ENCODE data around the gene PDIA5. TPM values are rescaled to one million over a fixed set of nuclear protein-coding genes. Genes with fewer than 3 reads are reported as not detected.

Gene PDIA5
- total and polyA plus RNA-seq, 4 donors = 36.8 to 94.6 (median 63.3) TPM

- Histone ChIP-seq H3K36me3 (ENCODE audit: control insufficient read depth in 4 of 4, insufficient read depth in 3 of 4, low read depth in 1 of 4, low read length in 3 of 4) (peaks cover 5 to 26% (median 24%) of the 10 kb centered on the region in 4 donors), H3K4me1 (ENCODE audit: control insufficient read depth in 4 of 4, insufficient read depth in 4 of 4, low read length in 3 of 4) (peaks cover 0 to 10% (median 8%) of the 10 kb centered on the region in 4 donors), H3K9ac (ENCODE audit: low read depth in 1 of 2, low read length in 2 of 2) (no peak overlapping the region), H3K27ac (ENCODE audit: low read depth in 1 of 2, low read length in 2 of 2) (no peak overlapping the region), H3K27me3 (ENCODE audit: control insufficient read depth in 4 of 4, insufficient read depth in 4 of 4, low read length in 3 of 4) (no peaks in the 10 kb centered on the region), H3K9me3 (ENCODE audit: control insufficient read depth in 4 of 4, low read length in 3 of 4) (no peaks in the 10 kb centered on the region), H3K4me3 (ENCODE audit: low read depth in 1 of 3, low read length in 3 of 3) (no peak overlapping the region)
- 54% methylated on average over 2 of the region's 2 CpGs for WGBS
- TF ChIP-seq SP1 (IDR thresholded peaks at IDR 0.05) (no peak), YY1 (IDR thresholded peaks at IDR 0.05) (no peak), CTCF (IDR thresholded peaks at IDR 0.05; ENCODE audit: low read depth, low read length, missing input control) (no peak), TAF1 (conservative IDR thresholded peaks at IDR 0.05) (no peak), RXRA (IDR thresholded peaks at IDR 0.05) (no peak)
- TF ChIP-seq, protein P1, sequence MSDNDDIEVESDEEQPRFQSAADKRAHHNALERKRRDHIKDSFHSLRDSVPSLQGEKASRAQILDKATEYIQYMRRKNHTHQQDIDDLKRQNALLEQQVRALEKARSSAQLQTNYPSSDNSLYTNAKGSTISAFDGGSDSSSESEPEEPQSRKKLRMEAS (IDR thresholded peaks at IDR 0.05) = no peak
- no peak for DNase-seq (ENCODE audit: low spot score)
Measured at GRCh38 chr3:123168605-123169004, 101.8 kb downstream of the PDIA5 start.

DNA sequence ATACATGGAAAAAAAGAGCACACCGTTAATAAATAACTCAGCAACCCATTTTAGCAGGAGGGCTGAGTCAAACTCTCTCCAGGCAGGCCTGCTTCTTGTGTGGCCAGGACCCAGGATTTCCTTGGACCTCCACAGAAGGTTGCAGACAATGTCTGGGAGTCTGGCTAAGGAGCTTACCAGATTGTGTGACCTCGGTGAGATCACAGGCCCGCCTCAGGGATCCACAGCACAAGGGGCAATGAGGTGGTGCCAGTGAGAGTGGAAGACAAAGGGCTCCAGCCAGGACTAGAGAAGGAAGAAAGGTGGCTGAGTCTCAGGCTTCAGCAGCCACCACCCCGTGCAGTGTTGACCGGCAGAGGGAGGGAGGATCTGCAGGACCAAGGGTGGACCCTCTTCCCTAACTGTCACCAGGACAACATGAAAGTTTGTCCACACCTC lies 102.7 kb downstream of the PDIA5 start:
- TF ChIP-seq RAD21 (IDR thresholded peaks at IDR 0.05) = peak in 1 of 2 donors; percentile 30
- no peak for TF ChIP-seq GABPA (IDR thresholded peaks at IDR 0.05 in 1 of 2, conservative IDR thresholded peaks at IDR 0.05 in 1 of 2)
- no peak for DNase-seq (ENCODE audit: low spot score)
- Histone ChIP-seq H3K27ac (ENCODE audit: low read depth in 1 of 2, low read length in 2 of 2) (peak overlapping the region in 1 of 2 donors; percentile 10), H3K36me3 (ENCODE audit: control insufficient read depth in 4 of 4, insufficient read depth in 3 of 4, low read depth in 1 of 4, low read length in 3 of 4) (peaks cover 4 to 20% (median 15%) of the 10 kb centered on the region in 4 donors), H3K4me3 (ENCODE audit: low read depth in 1 of 3, low read length in 3 of 3) (no peak overlapping the region), H3K27me3 (ENCODE audit: control insufficient read depth in 4 of 4, insufficient read depth in 4 of 4, low read length in 3 of 4) (no peaks in the 10 kb centered on the region), H3K9me3 (ENCODE audit: control insufficient read depth in 4 of 4, low read length in 3 of 4) (no peaks in the 10 kb centered on the region), H3K4me1 (ENCODE audit: control insufficient read depth in 4 of 4, insufficient read depth in 4 of 4, low read length in 3 of 4) (peaks cover 0 to 10% (median 8%) of the 10 kb centered on the region in 4 donors), H3K9ac (ENCODE audit: low read depth in 1 of 2, low read length in 2 of 2) (no peak overlapping the region)
- WGBS = 35% methylated on average over 5 of the region's 5 CpGs

DNA sequence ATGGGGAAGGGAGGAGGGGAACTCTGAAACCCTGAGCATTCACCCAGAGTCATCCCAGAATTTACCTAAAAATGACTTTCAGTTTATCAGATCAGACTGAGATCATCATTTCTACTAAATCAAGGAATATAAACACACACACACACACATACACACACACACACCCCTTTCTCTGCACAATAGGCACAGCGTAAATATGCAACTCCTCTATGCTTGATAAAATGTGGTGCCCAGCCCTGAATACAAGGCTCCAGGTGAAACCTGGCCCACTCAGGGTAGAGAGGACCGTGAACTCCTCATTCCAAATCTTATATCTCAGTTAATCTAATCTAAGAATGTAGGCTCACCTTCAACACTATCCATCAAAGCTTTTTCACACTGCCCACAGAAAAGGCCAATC lies 103.1 kb downstream of the PDIA5 start:
- H3K36me3 ChIP-seq (ENCODE audit: control insufficient read depth in 4 of 4, insufficient read depth in 3 of 4, low read depth in 1 of 4, low read length in 3 of 4) = peaks cover 3 to 16% (median 11%) of the 10 kb centered on the region in 4 donors
- H3K27ac ChIP-seq (ENCODE audit: low read depth in 1 of 2, low read length in 2 of 2) = no peak overlapping the region
- DNase-seq (ENCODE audit: low spot score) = no peak
- 51% methylated on average over 2 of the region's 2 CpGs for WGBS
- H3K27me3 ChIP-seq (ENCODE audit: control insufficient read depth in 4 of 4, insufficient read depth in 4 of 4, low read length in 3 of 4) = no peaks in the 10 kb centered on the region
- peaks cover 0 to 10% (median 8%) of the 10 kb centered on the region in 4 donors for H3K4me1 ChIP-seq (ENCODE audit: control insufficient read depth in 4 of 4, insufficient read depth in 4 of 4, low read length in 3 of 4)
- TF ChIP-seq ATF3 (IDR thresholded peaks at IDR 0.05) (no peak), YY1 (IDR thresholded peaks at IDR 0.05) (no peak), GABPA (IDR thresholded peaks at IDR 0.05 in 1 of 2, conservative IDR thresholded peaks at IDR 0.05 in 1 of 2) (no peak), HNF4A (conservative IDR thresholded peaks at IDR 0.05) (no peak), SP1 (IDR thresholded peaks at IDR 0.05) (no peak), RAD21 (IDR thresholded peaks at IDR 0.05) (no peak)
- no peak overlapping the region for H3K9ac ChIP-seq (ENCODE audit: low read depth in 1 of 2, low read length in 2 of 2)
- H3K4me3 ChIP-seq (ENCODE audit: low read depth in 1 of 3, low read length in 3 of 3) = no peak overlapping the region
- no peaks in the 10 kb centered on the region for H3K9me3 ChIP-seq (ENCODE audit: control insufficient read depth in 4 of 4, low read length in 3 of 4)

- H3K36me3 ChIP-seq (ENCODE audit: control insufficient read depth in 4 of 4, insufficient read depth in 3 of 4, low read depth in 1 of 4, low read length in 3 of 4) = no peaks in the 10 kb centered on the region
- H3K4me1 ChIP-seq (ENCODE audit: control insufficient read depth in 4 of 4, insufficient read depth in 4 of 4, low read length in 3 of 4) = no peaks in the 10 kb centered on the region
- no peaks in the 10 kb centered on the region for H3K27me3 ChIP-seq (ENCODE audit: control insufficient read depth in 4 of 4, insufficient read depth in 4 of 4, low read length in 3 of 4)
- no peak overlapping the region for H3K9ac ChIP-seq (ENCODE audit: low read depth in 1 of 2, low read length in 2 of 2)
- H3K27ac ChIP-seq (ENCODE audit: low read depth in 1 of 2, low read length in 2 of 2) = no peak overlapping the region
- H3K4me3 ChIP-seq (ENCODE audit: low read depth in 1 of 3, low read length in 3 of 3) = no peak overlapping the region
- DNase-seq (ENCODE audit: low spot score) = no peak
- no peaks in the 10 kb centered on the region for H3K9me3 ChIP-seq (ENCODE audit: control insufficient read depth in 4 of 4, low read length in 3 of 4)
- WGBS = 96% methylated on average over 5 of the region's 5 CpGs
- TF ChIP-seq JUND (IDR thresholded peaks at IDR 0.05) (no peak), ATF3 (IDR thresholded peaks at IDR 0.05) (no peak), RAD21 (IDR thresholded peaks at IDR 0.05) (no peak), RXRA (IDR thresholded peaks at IDR 0.05) (no peak), HNF4G (IDR thresholded peaks at IDR 0.05) (no peak), FOXA1 (IDR thresholded peaks at IDR 0.05) (no peak), CTCF (IDR thresholded peaks at IDR 0.05; ENCODE audit: low read depth, low read length, missing input control) (no peak), TAF1 (conservative IDR thresholded peaks at IDR 0.05) (no peak), HNF4A (conservative IDR thresholded peaks at IDR 0.05) (no peak)
- TF ChIP-seq, protein P2, sequence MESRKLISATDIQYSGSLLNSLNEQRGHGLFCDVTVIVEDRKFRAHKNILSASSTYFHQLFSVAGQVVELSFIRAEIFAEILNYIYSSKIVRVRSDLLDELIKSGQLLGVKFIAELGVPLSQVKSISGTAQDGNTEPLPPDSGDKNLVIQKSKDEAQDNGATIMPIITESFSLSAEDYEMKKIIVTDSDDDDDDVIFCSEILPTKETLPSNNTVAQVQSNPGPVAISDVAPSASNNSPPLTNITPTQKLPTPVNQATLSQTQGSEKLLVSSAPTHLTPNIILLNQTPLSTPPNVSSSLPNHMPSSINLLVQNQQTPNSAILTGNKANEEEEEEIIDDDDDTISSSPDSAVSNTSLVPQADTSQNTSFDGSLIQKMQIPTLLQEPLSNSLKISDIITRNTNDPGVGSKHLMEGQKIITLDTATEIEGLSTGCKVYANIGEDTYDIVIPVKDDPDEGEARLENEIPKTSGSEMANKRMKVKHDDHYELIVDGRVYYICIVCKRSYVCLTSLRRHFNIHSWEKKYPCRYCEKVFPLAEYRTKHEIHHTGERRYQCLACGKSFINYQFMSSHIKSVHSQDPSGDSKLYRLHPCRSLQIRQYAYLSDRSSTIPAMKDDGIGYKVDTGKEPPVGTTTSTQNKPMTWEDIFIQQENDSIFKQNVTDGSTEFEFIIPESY (IDR thresholded peaks at IDR 0.05) = no peak
- TF ChIP-seq, protein P1 (IDR thresholded peaks at IDR 0.05) = no peak
Measured at GRCh38 chr3:123180791-123181190, 114.0 kb downstream of the PDIA5 start.
